DND-41 (cell line): ENCODE measurements around the gene POLR2I.
"Not testable (repeated sequence)": the region's sequence is repeated elsewhere in the genome, so short reads cannot be mapped to it uniquely, and the experiment has no call there.

Experiments used
- ATAC-seq: fragments of 200-7000 bp; cut with Tn5 transposase; 3 replicates; pipeline ENCODE4 v1.9.1; 2021; ENCODE audit warnings: low read depth; ENCODE audit not compliant: insufficient read depth
- DNase-seq: peaks from one replicate; pipeline ENCODE4 v3.0.0-alpha.2; 2020
- H2AFZ ChIP-seq: 2 replicates; pipeline ENCODE4 v1.6.0; 2012; ENCODE audit warnings: low read depth, low read length
- H3K27ac ChIP-seq: 2 replicates; pipeline ENCODE4 v1.5.1; 2012; ENCODE audit warnings: low read length, inconsistent platforms
- H3K27me3 ChIP-seq: fragments of 200-600 bp; sonication (generic); 2 replicates; pipeline ENCODE4 v1.6.0; 2012; ENCODE audit warnings: low read length, mild to moderate bottlenecking, inconsistent platforms; ENCODE audit not compliant: insufficient read depth, poor library complexity
- H3K36me3 ChIP-seq: 2 replicates; pipeline ENCODE4 v1.5.1; 2012; ENCODE audit warnings: low read length, inconsistent platforms; ENCODE audit not compliant: insufficient read depth
- H3K4me1 ChIP-seq: 2 replicates; pipeline ENCODE4 v1.5.1; 2012; ENCODE audit warnings: mild to moderate bottlenecking, low read length; ENCODE audit not compliant: insufficient read depth
- H3K4me2 ChIP-seq: 2 replicates; pipeline ENCODE4 v1.6.0; 2012; ENCODE audit warnings: mild to moderate bottlenecking, moderate library complexity, low read length, inconsistent platforms; ENCODE audit not compliant: insufficient read depth
- H3K4me3 ChIP-seq, 2 experiments: fragments of 200-600 bp in 1 of 2; shearing (Covaris generic) in 1 of 2; 2 replicates each; pipeline ENCODE4 v1.5.1; 2012 to 2016; ENCODE audit warnings: inconsistent platforms in 2 of 2, low read length in 2 of 2, mild to moderate bottlenecking in 2 of 2, low read depth in 1 of 2, moderate library complexity in 1 of 2
- H3K79me2 ChIP-seq: 2 replicates; pipeline ENCODE4 v1.6.0; 2012; ENCODE audit warnings: low read length, inconsistent platforms; ENCODE audit not compliant: insufficient read depth
- H3K9ac ChIP-seq: 2 replicates; pipeline ENCODE4 v1.6.0; 2012; ENCODE audit warnings: low read depth, mild to moderate bottlenecking, inconsistent platforms, low read length, moderate library complexity
- H3K9me3 ChIP-seq: 2 replicates; pipeline ENCODE4 v1.5.1; 2012; ENCODE audit warnings: low read length, moderate library complexity, mild to moderate bottlenecking, inconsistent platforms; ENCODE audit not compliant: insufficient read depth, severe bottlenecking
- H4K20me1 ChIP-seq: 2 replicates; pipeline ENCODE4 v1.6.0; 2012; ENCODE audit warnings: low read length; ENCODE audit not compliant: insufficient read depth
- EZH2 ChIP-seq: IDR thresholded peaks from 3 replicates; pipeline ENCODE4 v1.6.1; 2012; ENCODE audit warnings: borderline replicate concordance, low read depth, mild to moderate bottlenecking, moderate library complexity, low read length, inconsistent platforms; ENCODE audit not compliant: severe bottlenecking
- TF ChIP-seq, protein P1 (sequence below): IDR thresholded peaks from 2 replicates; pipeline ENCODE4 v1.5.1; 2012; ENCODE audit warnings: borderline replicate concordance, low read length, moderate library complexity, mild to moderate bottlenecking; ENCODE audit not compliant: poor library complexity, severe bottlenecking; ENCODE audit errors: extremely low read depth

Gene POLR2I

DNA sequence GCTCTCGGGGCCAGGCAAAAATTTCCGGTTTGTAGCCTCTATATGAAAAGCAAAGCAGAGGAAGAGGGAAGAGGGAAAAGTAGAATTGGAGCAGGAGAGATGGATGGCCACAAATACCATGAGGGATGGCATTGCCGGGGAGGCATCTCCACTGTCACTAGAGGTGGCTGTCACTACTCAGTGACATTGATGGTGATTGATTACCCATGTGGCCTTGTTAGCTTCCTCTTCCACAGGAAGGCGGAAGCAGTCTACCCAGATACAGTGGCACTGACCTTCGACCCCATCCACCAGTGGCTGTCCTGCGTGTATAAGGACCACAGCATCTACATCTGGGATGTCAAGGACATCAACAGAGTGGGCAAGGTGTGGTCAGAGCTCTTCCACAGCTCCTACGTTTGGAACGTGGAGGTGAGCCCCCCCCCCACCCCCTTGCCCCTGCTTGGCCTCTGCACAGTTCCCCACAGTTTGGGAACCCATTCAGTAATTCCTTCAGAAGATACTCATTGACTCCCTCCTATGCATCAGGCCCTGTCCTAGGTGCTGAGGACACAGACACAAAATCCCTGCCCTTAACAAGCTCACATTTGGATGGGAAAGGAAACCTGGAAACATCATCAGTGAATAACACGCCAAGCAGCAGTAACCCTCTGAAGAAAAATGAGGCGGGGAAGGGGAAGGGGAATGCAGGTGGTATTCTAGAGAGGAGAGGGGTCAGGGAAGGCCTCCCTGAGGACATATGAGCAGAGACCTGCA is 41.4 kb downstream of the POLR2I start:
- Histone ChIP-seq H3K79me2 (peaks cover 32% of the 10 kb centered on the region), H3K9ac (no peak overlapping the region), H3K4me3 (no peak overlapping the region), H3K27ac (no peak overlapping the region), H3K4me1 (no peaks in the 10 kb centered on the region), H3K27me3 (no peaks in the 10 kb centered on the region), H3K4me2 (no peak overlapping the region), H2AFZ (no peak overlapping the region), H3K9me3 (no peaks in the 10 kb centered on the region), H3K36me3 (peaks cover 81% of the 10 kb centered on the region), H4K20me1 (peaks cover 24% of the 10 kb centered on the region)
- ATAC-seq = no peak
- TF ChIP-seq, protein P1, sequence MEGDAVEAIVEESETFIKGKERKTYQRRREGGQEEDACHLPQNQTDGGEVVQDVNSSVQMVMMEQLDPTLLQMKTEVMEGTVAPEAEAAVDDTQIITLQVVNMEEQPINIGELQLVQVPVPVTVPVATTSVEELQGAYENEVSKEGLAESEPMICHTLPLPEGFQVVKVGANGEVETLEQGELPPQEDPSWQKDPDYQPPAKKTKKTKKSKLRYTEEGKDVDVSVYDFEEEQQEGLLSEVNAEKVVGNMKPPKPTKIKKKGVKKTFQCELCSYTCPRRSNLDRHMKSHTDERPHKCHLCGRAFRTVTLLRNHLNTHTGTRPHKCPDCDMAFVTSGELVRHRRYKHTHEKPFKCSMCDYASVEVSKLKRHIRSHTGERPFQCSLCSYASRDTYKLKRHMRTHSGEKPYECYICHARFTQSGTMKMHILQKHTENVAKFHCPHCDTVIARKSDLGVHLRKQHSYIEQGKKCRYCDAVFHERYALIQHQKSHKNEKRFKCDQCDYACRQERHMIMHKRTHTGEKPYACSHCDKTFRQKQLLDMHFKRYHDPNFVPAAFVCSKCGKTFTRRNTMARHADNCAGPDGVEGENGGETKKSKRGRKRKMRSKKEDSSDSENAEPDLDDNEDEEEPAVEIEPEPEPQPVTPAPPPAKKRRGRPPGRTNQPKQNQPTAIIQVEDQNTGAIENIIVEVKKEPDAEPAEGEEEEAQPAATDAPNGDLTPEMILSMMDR = no peak
- TF ChIP-seq EZH2 = no peak
- no peak for DNase-seq

DNA sequence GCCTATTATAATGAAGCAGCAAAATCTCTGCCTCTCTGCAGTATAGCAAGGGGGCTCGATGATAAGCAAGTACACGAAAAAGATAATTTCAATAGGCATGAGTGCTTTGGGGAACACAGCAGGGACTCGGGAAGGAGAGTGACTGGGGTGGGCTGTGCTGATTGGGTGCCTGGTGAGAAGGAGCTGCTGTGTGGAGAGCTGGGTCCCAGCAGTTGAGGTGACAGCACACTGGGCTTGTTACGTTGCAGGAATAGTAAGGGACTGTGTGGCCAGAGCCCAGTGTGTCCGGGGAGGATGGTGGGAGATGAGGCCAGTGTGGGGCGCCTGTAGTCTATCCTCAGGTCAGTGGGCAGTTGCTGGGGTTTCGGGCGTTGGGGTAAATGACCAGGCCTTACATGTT is 42.6 kb downstream of the POLR2I start:
- no peak overlapping the region for H3K4me3 ChIP-seq
- ATAC-seq (no peak), DNase-seq (no peak)
- no peak overlapping the region for H3K4me2 ChIP-seq
- peaks cover 33% of the 10 kb centered on the region for H4K20me1 ChIP-seq
- no peak for TF ChIP-seq EZH2
- H3K4me1 ChIP-seq = no peaks in the 10 kb centered on the region
- peaks cover 37% of the 10 kb centered on the region for H3K79me2 ChIP-seq
- H3K36me3 ChIP-seq = peaks cover 81% of the 10 kb centered on the region
- no peaks in the 10 kb centered on the region for H3K9me3 ChIP-seq
- H3K27ac ChIP-seq = no peak overlapping the region
- no peaks in the 10 kb centered on the region for H3K27me3 ChIP-seq
- no peak overlapping the region for H3K9ac ChIP-seq
- H2AFZ ChIP-seq = no peak overlapping the region

DNA sequence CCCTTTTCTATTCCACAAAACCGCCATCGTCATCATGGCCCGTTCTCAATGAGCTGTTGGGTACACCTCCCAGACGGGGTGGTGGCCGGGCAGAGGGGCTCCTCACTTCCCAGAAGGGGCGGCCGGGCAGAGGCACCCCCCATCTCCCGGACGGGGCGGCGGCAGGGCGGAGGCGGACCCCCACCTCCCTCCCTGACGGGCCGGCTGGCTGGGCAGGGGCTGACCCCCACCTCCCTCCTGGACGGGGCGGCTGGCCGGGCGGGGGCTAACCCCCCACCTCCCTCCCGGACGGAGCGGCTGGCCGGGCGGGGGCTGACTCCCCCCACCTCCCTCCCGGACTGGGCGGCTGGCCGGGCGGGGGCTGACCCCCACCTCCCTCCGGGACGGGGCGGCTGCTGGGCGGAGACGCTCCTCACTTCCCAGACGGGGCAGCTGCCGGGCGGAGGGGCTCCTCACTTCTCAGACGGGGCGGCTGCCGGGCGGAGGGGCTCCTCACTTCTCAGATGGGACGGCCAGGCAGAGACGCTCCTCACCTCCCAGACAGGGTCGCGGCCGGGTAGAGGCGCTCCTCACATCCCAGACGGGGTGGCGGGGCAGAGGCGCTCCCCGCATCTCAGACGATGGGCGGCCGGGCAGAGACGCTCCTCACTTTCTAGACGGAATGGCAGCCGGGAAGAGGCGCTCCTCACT is 45.7 kb downstream of the POLR2I start:
- H2AFZ ChIP-seq, H3K9me3 ChIP-seq, ATAC-seq, H3K27me3 ChIP-seq, H3K4me1 ChIP-seq, H3K9ac ChIP-seq, H3K27ac ChIP-seq, H3K4me3 ChIP-seq, DNase-seq, H3K4me2 ChIP-seq: not testable (repeated sequence)
- Histone ChIP-seq H4K20me1 (peaks cover 57% of the 10 kb centered on the region), H3K79me2 (peaks cover 58% of the 10 kb centered on the region), H3K36me3 (peaks cover 80% of the 10 kb centered on the region)

DNA sequence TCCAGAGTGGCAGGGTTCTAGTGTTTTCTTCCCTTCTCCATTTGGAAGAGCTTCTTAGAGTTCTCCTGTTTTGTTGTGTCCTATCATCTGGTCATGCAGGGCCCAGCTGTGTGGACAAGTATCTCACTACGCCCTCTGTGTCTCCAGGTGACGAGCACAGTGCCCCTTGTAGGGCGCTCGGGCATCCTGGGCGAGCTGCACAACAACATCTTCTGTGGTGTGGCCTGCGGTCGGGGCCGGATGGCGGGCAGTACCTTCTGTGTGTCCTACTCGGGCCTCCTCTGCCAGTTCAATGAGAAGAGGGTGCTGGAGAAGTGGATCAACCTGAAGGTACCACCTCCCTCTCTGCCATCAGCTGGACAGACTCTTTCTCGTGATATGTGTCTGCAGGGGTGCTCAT is 47.0 kb downstream of the POLR2I start:
- H3K79me2 ChIP-seq = peaks cover 58% of the 10 kb centered on the region
- H3K27ac ChIP-seq = no peak overlapping the region
- DNase-seq = no peak
- peaks cover 79% of the 10 kb centered on the region for H3K36me3 ChIP-seq
- ATAC-seq = no peak
- no peaks in the 10 kb centered on the region for H3K27me3 ChIP-seq
- H3K4me2 ChIP-seq = no peak overlapping the region
- H3K4me3 ChIP-seq = no peak overlapping the region
- no peaks in the 10 kb centered on the region for H3K4me1 ChIP-seq
- H3K9me3 ChIP-seq = no peaks in the 10 kb centered on the region
- H2AFZ ChIP-seq = no peak overlapping the region
- H3K9ac ChIP-seq = no peak overlapping the region
- H4K20me1 ChIP-seq = peaks cover 55% of the 10 kb centered on the region
- no peak for TF ChIP-seq EZH2
- TF ChIP-seq, protein P1 = no peak
